Measurements from ENCODE around the gene NVL. TPM values are rescaled to one million over a fixed set of nuclear protein-coding genes. Genes with fewer than 3 reads are reported as not detected.

Gene NVL
- total and polyA plus RNA-seq, 2 donors (not counting 3 experiments of a cell fraction or from before 2014, with no cell fraction given) = 16.7 to 30.3 TPM

DNA sequence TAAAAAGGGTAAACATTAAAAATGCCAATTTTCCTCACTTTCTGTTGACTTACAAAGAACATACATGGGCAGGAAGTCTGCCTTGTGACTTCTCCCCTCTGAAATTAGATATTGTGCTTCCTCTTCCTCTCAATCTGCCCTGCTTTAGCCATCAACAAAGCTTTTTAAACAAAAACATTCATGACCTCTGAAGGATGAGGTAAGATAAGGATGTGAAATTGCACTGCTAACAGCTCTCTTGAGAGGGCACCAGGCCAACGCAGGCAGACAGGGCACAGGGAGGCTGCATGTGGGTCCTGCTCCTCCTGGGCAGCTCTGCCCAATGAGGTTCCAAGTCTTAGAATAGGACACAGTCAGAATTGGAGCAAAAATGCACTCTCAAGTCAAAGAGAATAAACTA is 84.8 kb downstream of the NVL start:
- Histone ChIP-seq H3K79me2 (ENCODE audit: control insufficient read depth, insufficient read depth, low read length) (no peaks in the 10 kb centered on the region), H3K9me1 (replicated peaks; ENCODE audit: control insufficient read depth, extremely low read depth, insufficient read depth, low read length) (no peaks in the 10 kb centered on the region), H3K4me1 (ENCODE audit: control insufficient read depth, extremely low read depth, insufficient read depth, low read length) (peaks cover 15% of the 10 kb centered on the region), H2AFZ (ENCODE audit: low read depth, low read length) (no peak overlapping the region), H3K36me3 (ENCODE audit: control insufficient read depth in 2 of 2, extremely low read depth in 1 of 2, insufficient read depth in 2 of 2, low read length in 2 of 2) (peaks cover 2 to 4% of the 10 kb centered on the region in 2 experiments), H4K20me1 (replicated peaks; ENCODE audit: control insufficient read depth, extremely low read depth, insufficient read depth, low read length) (no peaks in the 10 kb centered on the region), H3K4me2 (ENCODE audit: insufficient read depth, low read length) (peak overlapping the region; percentile 47), H3K9ac (replicated peaks; ENCODE audit: extremely low read depth, insufficient read depth, low read length) (no peak overlapping the region), H3K27ac (ENCODE audit: insufficient read depth, low read depth, low read length) (peak overlapping the region; percentile 57), H3K27me3 (ENCODE audit: control insufficient read depth in 2 of 2, insufficient read depth in 2 of 2, low read length in 2 of 2) (no peaks in the 10 kb centered on the region), H3K4me3 (replicated peaks in 1 of 3; ENCODE audit: insufficient read depth in 1 of 3, low read depth in 1 of 3, low read length in 3 of 3) (no peak overlapping the region), H3K9me3 (replicated peaks; ENCODE audit: control insufficient read depth, insufficient read depth, low read length) (no peaks in the 10 kb centered on the region)
- CTCF ChIA-PET = interaction anchor here (0.5 to 1.1 kb wide), 10 partner anchors 10 to 1197 kb away, joined by 3 to 5 read pairs (median 3); no protein-coding TSS in a partner anchor
- TF ChIP-seq JUN (IDR thresholded peaks at IDR 0.05; ENCODE audit: borderline replicate concordance, insufficient read depth, insufficient read length, low read depth) (peak; percentile 73), GATA2 (IDR thresholded peaks at IDR 0.05; ENCODE audit: insufficient read depth, insufficient read length, low read depth, low read length) (peak; percentile 95), MYC (IDR thresholded peaks at IDR 0.05; ENCODE audit: low read depth, low read length) (peak; percentile 40), EZH2 (IDR thresholded peaks at IDR 0.05; ENCODE audit: borderline replicate concordance, low read depth, low read length, severe bottlenecking) (no peak), POLR2AphosphoS5 (IDR thresholded peaks at IDR 0.05; ENCODE audit: insufficient read depth, low read depth, low read length) (peak; percentile 94), POLR2A (IDR thresholded peaks at IDR 0.05; ENCODE audit: low read depth, low read length) (peak; percentile 81), FOS (IDR thresholded peaks at IDR 0.05; ENCODE audit: borderline replicate concordance, insufficient read depth, low read length) (peak; percentile 51)
- TF ChIP-seq, protein P1, sequence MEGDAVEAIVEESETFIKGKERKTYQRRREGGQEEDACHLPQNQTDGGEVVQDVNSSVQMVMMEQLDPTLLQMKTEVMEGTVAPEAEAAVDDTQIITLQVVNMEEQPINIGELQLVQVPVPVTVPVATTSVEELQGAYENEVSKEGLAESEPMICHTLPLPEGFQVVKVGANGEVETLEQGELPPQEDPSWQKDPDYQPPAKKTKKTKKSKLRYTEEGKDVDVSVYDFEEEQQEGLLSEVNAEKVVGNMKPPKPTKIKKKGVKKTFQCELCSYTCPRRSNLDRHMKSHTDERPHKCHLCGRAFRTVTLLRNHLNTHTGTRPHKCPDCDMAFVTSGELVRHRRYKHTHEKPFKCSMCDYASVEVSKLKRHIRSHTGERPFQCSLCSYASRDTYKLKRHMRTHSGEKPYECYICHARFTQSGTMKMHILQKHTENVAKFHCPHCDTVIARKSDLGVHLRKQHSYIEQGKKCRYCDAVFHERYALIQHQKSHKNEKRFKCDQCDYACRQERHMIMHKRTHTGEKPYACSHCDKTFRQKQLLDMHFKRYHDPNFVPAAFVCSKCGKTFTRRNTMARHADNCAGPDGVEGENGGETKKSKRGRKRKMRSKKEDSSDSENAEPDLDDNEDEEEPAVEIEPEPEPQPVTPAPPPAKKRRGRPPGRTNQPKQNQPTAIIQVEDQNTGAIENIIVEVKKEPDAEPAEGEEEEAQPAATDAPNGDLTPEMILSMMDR (IDR thresholded peaks at IDR 0.05; ENCODE audit: extremely low read depth in 1 of 2, insufficient read depth in 1 of 2, low read depth in 1 of 2, low read length in 2 of 2) = no peak
- TF ChIP-seq, protein P2, sequence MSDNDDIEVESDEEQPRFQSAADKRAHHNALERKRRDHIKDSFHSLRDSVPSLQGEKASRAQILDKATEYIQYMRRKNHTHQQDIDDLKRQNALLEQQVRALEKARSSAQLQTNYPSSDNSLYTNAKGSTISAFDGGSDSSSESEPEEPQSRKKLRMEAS (IDR thresholded peaks at IDR 0.05; ENCODE audit: insufficient read depth, insufficient read length) = no peak
- dilution Hi-C loops (cut with MboI; ENCODE audit: extremely low pct_ligation_motif_present, low sequenced_read_pairs) (no loop called here), intact Hi-C loops (cut with micrococcal nuclease) (loop anchor here (1.0 to 2.0 kb wide), 4 partner anchors 15 to 85 kb away; partner anchors contain the start of genes DEGS1 and NVL)
- DNase-seq (ENCODE audit: low read depth, low spot score) = peak; percentile 99
- peak; percentile 98 for FAIRE-seq
- POLR2A ChIA-PET = interaction anchor here (0.7 to 0.8 kb wide), 2 partner anchors 26 to 76 kb away, joined by 3 read pairs; no protein-coding TSS in a partner anchor
- BruUV-seq (replicated peaks) = no TSS peak

Data from endothelial cell of umbilical vein (primary cell).